Thymus (tissue), 11 donors: ENCODE measurements around the gene MMP10. TPM values are rescaled to one million over a fixed set of nuclear protein-coding genes. Genes with fewer than 3 reads are reported as not detected.

Source experiments
- DNase-seq, 9 donors: peaks; one replicate each; pipeline ENCODE4 v3.0.0-alpha.2; 2013; ENCODE audit warnings: low spot score in 9 of 9, low read depth in 6 of 9, missing footprints in 1 of 9
- H3K27ac ChIP-seq, 2 donors: one replicate each; pipeline ENCODE4 v1.5.1; 2013; ENCODE audit warnings: control low read depth in 1 of 2, low read depth in 1 of 2, low read length in 1 of 2, mild to moderate bottlenecking in 1 of 2, moderate library complexity in 1 of 2
- H3K27me3 ChIP-seq, 2 donors: one replicate each; pipeline ENCODE4 v1.5.1; 2013; ENCODE audit warnings: low read length in 1 of 2; ENCODE audit not compliant: control insufficient read depth in 2 of 2, insufficient read depth in 1 of 2
- H3K36me3 ChIP-seq, 2 donors: one replicate each; pipeline ENCODE4 v1.5.1; 2013; ENCODE audit warnings: low read length in 1 of 2, mild to moderate bottlenecking in 1 of 2, moderate library complexity in 1 of 2; ENCODE audit not compliant: control insufficient read depth in 2 of 2, insufficient read depth in 2 of 2
- H3K4me1 ChIP-seq, 2 donors: one replicate each; pipeline ENCODE4 v1.5.1; 2013; ENCODE audit warnings: low read length in 2 of 2; ENCODE audit not compliant: control insufficient read depth in 2 of 2, insufficient read depth in 2 of 2
- H3K4me3 ChIP-seq, 2 donors: one replicate each; pipeline ENCODE4 v1.5.1; 2013; ENCODE audit warnings: low read length in 2 of 2, control low read depth in 1 of 2, mild to moderate bottlenecking in 1 of 2
- H3K9me3 ChIP-seq, 2 donors: one replicate each; pipeline ENCODE4 v1.5.1; 2013; ENCODE audit warnings: low read length in 1 of 2, mild to moderate bottlenecking in 1 of 2; ENCODE audit not compliant: control insufficient read depth in 2 of 2, insufficient read depth in 1 of 2
- WGBS: extraction: QIAGEN DNeasy Blood & Tissue Kit; methylation state at CpG from one replicate; pipeline ENCODE4 v1.1.7; 2013; 5-methylcytosine and 5-hydroxymethylcytosine counted together
- polyA plus RNA-seq: library from polyadenylated mRNA; stranded (reverse); fragments of 200-250 nt; gene quantifications from one replicate; pipeline ENCODE4 v1.2.3, GENCODE V29; 2013
- total RNA-seq: library from RNA; stranded (reverse); fragments of 120-200 nt; gene quantifications from one replicate; pipeline ENCODE4 v1.2.4, GENCODE V29; 2013
- donor health status: healthy.

MMP10 gene
- total and polyA plus RNA-seq, 2 donors: 0.52 to 23.8 TPM

GRCh38 chr11:102791271-102792036, 11.0 kb upstream of the MMP10 start:
- WGBS: 97% methylated on average over 4 of the region's 4 CpGs
- Histone ChIP-seq H3K36me3 (no peaks in the 10 kb centered on the region), H3K4me1 (no peaks in the 10 kb centered on the region), H3K9me3 (no peaks in the 10 kb centered on the region), H3K27ac (no peak overlapping the region), H3K27me3 (no peaks in the 10 kb centered on the region), H3K4me3 (no peak overlapping the region)
- no peak for DNase-seq

GRCh38 chr11:102788334-102788995, 8.0 kb upstream of the MMP10 start:
- no peak for DNase-seq
- no peaks in the 10 kb centered on the region for H3K9me3 ChIP-seq
- no peak overlapping the region for H3K27ac ChIP-seq
- H3K36me3 ChIP-seq: no peaks in the 10 kb centered on the region
- no peak overlapping the region for H3K4me3 ChIP-seq
- 92% methylated on average over 8 of the region's 8 CpGs for WGBS
- no peaks in the 10 kb centered on the region for H3K27me3 ChIP-seq
- H3K4me1 ChIP-seq: no peaks in the 10 kb centered on the region

GRCh38 chr11:102784380-102784779, 4.0 kb upstream of the MMP10 start:
- H3K9me3 ChIP-seq: no peaks in the 10 kb centered on the region
- no peaks in the 10 kb centered on the region for H3K27me3 ChIP-seq
- 96% methylated on average over 3 of the region's 3 CpGs for WGBS
- no peak overlapping the region for H3K27ac ChIP-seq
- H3K4me3 ChIP-seq: no peak overlapping the region
- no peaks in the 10 kb centered on the region for H3K36me3 ChIP-seq
- no peak for DNase-seq
- no peaks in the 10 kb centered on the region for H3K4me1 ChIP-seq

- no peaks in the 10 kb centered on the region for H3K36me3 ChIP-seq
- no peak overlapping the region for H3K27ac ChIP-seq
- no peaks in the 10 kb centered on the region for H3K9me3 ChIP-seq
- 84% methylated on average over 2 of the region's 2 CpGs for WGBS
- no peaks in the 10 kb centered on the region for H3K27me3 ChIP-seq
- no peaks in the 10 kb centered on the region for H3K4me1 ChIP-seq
- DNase-seq: no peak
- H3K4me3 ChIP-seq: no peak overlapping the region
Measured at GRCh38 chr11:102783720-102784119, 3.3 kb upstream of the MMP10 start.

- Histone ChIP-seq H3K4me1 (no peaks in the 10 kb centered on the region), H3K9me3 (no peaks in the 10 kb centered on the region), H3K27me3 (no peaks in the 10 kb centered on the region), H3K36me3 (no peaks in the 10 kb centered on the region), H3K4me3 (no peak overlapping the region), H3K27ac (no peak overlapping the region)
- no peak for DNase-seq
Measured at GRCh38 chr11:102783016-102783415, 2.6 kb upstream of the MMP10 start.

GRCh38 chr11:102781676-102782075, 1.2 kb upstream of the MMP10 start:
- H3K4me1 ChIP-seq: no peaks in the 10 kb centered on the region
- no peaks in the 10 kb centered on the region for H3K27me3 ChIP-seq
- H3K9me3 ChIP-seq: no peaks in the 10 kb centered on the region
- H3K27ac ChIP-seq: no peak overlapping the region
- no peak for DNase-seq
- 94% methylated on average over 2 of the region's 2 CpGs for WGBS
- H3K36me3 ChIP-seq: no peaks in the 10 kb centered on the region
- no peak overlapping the region for H3K4me3 ChIP-seq

- DNase-seq: no peak
- WGBS: 94% methylated on average over 5 of the region's 5 CpGs
- Histone ChIP-seq H3K9me3 (no peaks in the 10 kb centered on the region), H3K27me3 (no peaks in the 10 kb centered on the region), H3K4me3 (no peak overlapping the region), H3K27ac (no peak overlapping the region), H3K4me1 (no peaks in the 10 kb centered on the region), H3K36me3 (no peaks in the 10 kb centered on the region)
Measured at GRCh38 chr11:102776454-102776853, 4.0 kb downstream of the MMP10 start.

- Histone ChIP-seq H3K4me3 (no peak overlapping the region), H3K9me3 (no peaks in the 10 kb centered on the region), H3K27ac (no peak overlapping the region), H3K36me3 (no peaks in the 10 kb centered on the region), H3K4me1 (no peaks in the 10 kb centered on the region), H3K27me3 (no peaks in the 10 kb centered on the region)
- 93% methylated on average over 4 of the region's 4 CpGs for WGBS
- no peak for DNase-seq
Measured at GRCh38 chr11:102773386-102773785, 7.0 kb downstream of the MMP10 start.

- Histone ChIP-seq H3K36me3 (no peaks in the 10 kb centered on the region), H3K4me1 (no peaks in the 10 kb centered on the region), H3K4me3 (no peak overlapping the region), H3K27me3 (no peaks in the 10 kb centered on the region), H3K27ac (no peak overlapping the region), H3K9me3 (no peaks in the 10 kb centered on the region)
- no peak for DNase-seq
- WGBS: 90% methylated on average over 1 of the region's 1 CpG
Measured at GRCh38 chr11:102771351-102771750, 9.1 kb downstream of the MMP10 start.
